Measurements from ENCODE around the gene ESD. TPM values are rescaled to one million over a fixed set of nuclear protein-coding genes. Genes with fewer than 3 reads are reported as not detected.

ESD gene
- total RNA-seq, 2 donors from 2014 or later, result 38.7 to 40.4 TPM

GRCh38 chr13:46749951-46750350, 47.0 kb downstream of the ESD start:
- H3K27ac Mint-ChIP-seq, result no peak overlapping the region
- H3K4me1 Mint-ChIP-seq (ENCODE audit: low read depth in 2 of 2), result peaks cover 43 to 55% of the 10 kb centered on the region in 2 donors
- H3K36me3 Mint-ChIP-seq, result peaks cover 4% of the 10 kb centered on the region

GRCh38 chr13:46748300-46748699, 48.7 kb downstream of the ESD start:
- H3K36me3 Mint-ChIP-seq, result peaks cover 4% of the 10 kb centered on the region
- no peaks in the 10 kb centered on the region for H3K9me3 Mint-ChIP-seq
- DNase-seq (ENCODE audit: low spot score) (no peak), ATAC-seq (no peak)
- H3K4me1 Mint-ChIP-seq (ENCODE audit: low read depth in 2 of 2), result peaks cover 29 to 40% of the 10 kb centered on the region in 2 donors
- H3K27ac Mint-ChIP-seq, result no peak overlapping the region
- H3K27me3 Mint-ChIP-seq, result no peaks in the 10 kb centered on the region
- no peak overlapping the region for H3K4me3 Mint-ChIP-seq

More at GRCh38 chr13:46749951-46750350, 47.0 kb downstream of the ESD start:
- Mint-ChIP-seq H3K4me3 (no peak overlapping the region), H3K9me3 (no peaks in the 10 kb centered on the region), H3K27me3 (peaks cover 0 to 2% of the 10 kb centered on the region in 2 donors)
- ATAC-seq, result no peak
- no peak for DNase-seq (ENCODE audit: low spot score)

GRCh38 chr13:46747031-46747820, 49.7 kb downstream of the ESD start:
- Mint-ChIP-seq H3K27ac (peak overlapping the region in 1 of 2 donors; percentile 25), H3K4me3 (no peak overlapping the region), H3K4me1 (ENCODE audit: low read depth in 2 of 2) (peaks cover 24 to 29% of the 10 kb centered on the region in 2 donors), H3K9me3 (no peaks in the 10 kb centered on the region), H3K36me3 (peaks cover 4% of the 10 kb centered on the region), H3K27me3 (no peaks in the 10 kb centered on the region)
- DNase-seq (ENCODE audit: low spot score) (no peak), ATAC-seq (no peak)

- Mint-ChIP-seq H3K27me3 (no peaks in the 10 kb centered on the region), H3K4me1 (ENCODE audit: low read depth in 2 of 2) (peaks cover 12 to 16% of the 10 kb centered on the region in 2 donors), H3K4me3 (no peak overlapping the region), H3K27ac (no peak overlapping the region), H3K9me3 (no peaks in the 10 kb centered on the region), H3K36me3 (peaks cover 7% of the 10 kb centered on the region)
- no peak for ATAC-seq
- DNase-seq (ENCODE audit: low spot score), result no peak
These were observed 51.3 kb downstream of the ESD start for GRCh38 chr13:46745706-46746105.

- H3K27ac Mint-ChIP-seq, result no peak overlapping the region
- DNase-seq (ENCODE audit: low spot score), result no peak
- H3K27me3 Mint-ChIP-seq, result no peaks in the 10 kb centered on the region
- no peaks in the 10 kb centered on the region for H3K9me3 Mint-ChIP-seq
- H3K4me3 Mint-ChIP-seq, result no peak overlapping the region
- ATAC-seq, result no peak
- peaks cover 7% of the 10 kb centered on the region for H3K36me3 Mint-ChIP-seq
- H3K4me1 Mint-ChIP-seq (ENCODE audit: low read depth in 2 of 2), result peaks cover 9 to 10% of the 10 kb centered on the region in 2 donors
These were observed 51.9 kb downstream of the ESD start for GRCh38 chr13:46745062-46745461.

- Mint-ChIP-seq H3K4me1 (ENCODE audit: low read depth in 2 of 2) (no peaks in the 10 kb centered on the region), H3K4me3 (no peak overlapping the region), H3K9me3 (no peaks in the 10 kb centered on the region), H3K27ac (no peak overlapping the region), H3K27me3 (no peaks in the 10 kb centered on the region), H3K36me3 (peaks cover 7% of the 10 kb centered on the region)
- no peak for ATAC-seq
- DNase-seq (ENCODE audit: low spot score), result no peak
These were observed 53.8 kb downstream of the ESD start for GRCh38 chr13:46743191-46743590.

- peaks cover 11% of the 10 kb centered on the region for H3K36me3 Mint-ChIP-seq
- no peaks in the 10 kb centered on the region for H3K4me1 Mint-ChIP-seq (ENCODE audit: low read depth in 2 of 2)
- H3K27ac Mint-ChIP-seq, result no peak overlapping the region
- no peak for ATAC-seq
- no peak overlapping the region for H3K4me3 Mint-ChIP-seq
- no peaks in the 10 kb centered on the region for H3K27me3 Mint-ChIP-seq
- H3K9me3 Mint-ChIP-seq, result no peaks in the 10 kb centered on the region
- no peak for DNase-seq (ENCODE audit: low spot score)
These were observed 57.4 kb downstream of the ESD start for GRCh38 chr13:46739447-46740098.

GRCh38 chr13:46738766-46739165, 58.2 kb downstream of the ESD start:
- Mint-ChIP-seq H3K9me3 (no peaks in the 10 kb centered on the region), H3K4me1 (ENCODE audit: low read depth in 2 of 2) (no peaks in the 10 kb centered on the region), H3K36me3 (peaks cover 11% of the 10 kb centered on the region), H3K27me3 (no peaks in the 10 kb centered on the region), H3K4me3 (no peak overlapping the region), H3K27ac (no peak overlapping the region)
- ATAC-seq (no peak), DNase-seq (ENCODE audit: low spot score) (no peak)

GRCh38 chr13:46738055-46738454, 58.9 kb downstream of the ESD start:
- H3K36me3 Mint-ChIP-seq, result peaks cover 11% of the 10 kb centered on the region
- no peak for DNase-seq (ENCODE audit: low spot score)

GRCh38 chr13:46736541-46737310, 60.2 kb downstream of the ESD start:
- Mint-ChIP-seq H3K36me3 (peaks cover 14% of the 10 kb centered on the region), H3K4me3 (no peak overlapping the region), H3K27ac (no peak overlapping the region), H3K9me3 (no peaks in the 10 kb centered on the region), H3K4me1 (ENCODE audit: low read depth in 2 of 2) (no peaks in the 10 kb centered on the region), H3K27me3 (no peaks in the 10 kb centered on the region)
- DNase-seq (ENCODE audit: low spot score) (no peak), ATAC-seq (no peak)

More at GRCh38 chr13:46738055-46738454, 58.9 kb downstream of the ESD start:
- H3K27me3 Mint-ChIP-seq, result no peaks in the 10 kb centered on the region
- H3K4me1 Mint-ChIP-seq (ENCODE audit: low read depth in 2 of 2), result no peaks in the 10 kb centered on the region
- H3K4me3 Mint-ChIP-seq, result no peak overlapping the region
- H3K27ac Mint-ChIP-seq, result no peak overlapping the region
- no peaks in the 10 kb centered on the region for H3K9me3 Mint-ChIP-seq
- ATAC-seq, result no peak

- Mint-ChIP-seq H3K27ac (no peak overlapping the region), H3K4me1 (ENCODE audit: low read depth in 2 of 2) (no peaks in the 10 kb centered on the region), H3K36me3 (peaks cover 17% of the 10 kb centered on the region), H3K9me3 (no peaks in the 10 kb centered on the region), H3K4me3 (no peak overlapping the region), H3K27me3 (no peaks in the 10 kb centered on the region)
- ATAC-seq (no peak), DNase-seq (ENCODE audit: low spot score) (no peak)
These were observed 61.5 kb downstream of the ESD start for GRCh38 chr13:46735425-46735824.

- no peaks in the 10 kb centered on the region for H3K9me3 Mint-ChIP-seq
- peaks cover 29% of the 10 kb centered on the region for H3K36me3 Mint-ChIP-seq
- ATAC-seq (no peak), DNase-seq (ENCODE audit: low spot score) (no peak)
- peaks cover 15 to 16% of the 10 kb centered on the region in 2 donors for H3K4me1 Mint-ChIP-seq (ENCODE audit: low read depth in 2 of 2)
- peak overlapping the region in 1 of 2 donors; percentile 14 for H3K27ac Mint-ChIP-seq
- H3K27me3 Mint-ChIP-seq, result no peaks in the 10 kb centered on the region
- no peak overlapping the region for H3K4me3 Mint-ChIP-seq
These were observed 65.4 kb downstream of the ESD start for GRCh38 chr13:46731535-46731934.

GRCh38 chr13:46728777-46729176, 68.2 kb downstream of the ESD start:
- Mint-ChIP-seq H3K4me3 (peak overlapping the region; percentile 15), H3K9me3 (no peaks in the 10 kb centered on the region), H3K36me3 (peaks cover 38% of the 10 kb centered on the region), H3K27ac (peak overlapping the region; percentile 38 to 71), H3K27me3 (no peaks in the 10 kb centered on the region), H3K4me1 (ENCODE audit: low read depth in 2 of 2) (peaks cover 34 to 37% of the 10 kb centered on the region in 2 donors)
- peak; percentile 66 to 78 for ATAC-seq
- peak; percentile 71 for DNase-seq (ENCODE audit: low spot score)

- Mint-ChIP-seq H3K27me3 (no peaks in the 10 kb centered on the region), H3K36me3 (peaks cover 33% of the 10 kb centered on the region), H3K4me3 (peak overlapping the region; percentile 77), H3K9me3 (no peaks in the 10 kb centered on the region), H3K27ac (peak overlapping the region; percentile 30 to 76), H3K4me1 (ENCODE audit: low read depth in 2 of 2) (peaks cover 34 to 37% of the 10 kb centered on the region in 2 donors)
- peak; percentile 93 to 96 for ATAC-seq
- peak; percentile 80 for DNase-seq (ENCODE audit: low spot score)
These were observed 70.6 kb downstream of the ESD start for GRCh38 chr13:46726347-46726746.
